Upper lobe of left lung (tissue), 4 donors: ENCODE data around the gene MCF2L2.

ENCODE experiments used
- CTCF ChIP-seq, 6 experiments: fragments of 450-650 bp in 4 of 6; fragments of 200-600 bp in 2 of 6; sonication (generic) in 2 of 6; IDR thresholded peaks; one replicate each; pipeline ENCODE4 v1.5.1; 2016 to 2019; ENCODE audit warnings: antibody characterized with exemption in 6 of 6
- POLR2A ChIP-seq, 4 donors: fragments of 450-650 bp; IDR thresholded peaks; one replicate each; pipeline ENCODE4 v1.5.1; 2016 to 2017; ENCODE audit warnings: antibody characterized with exemption in 4 of 4, mild to moderate bottlenecking in 2 of 4
- POLR2AphosphoS5 ChIP-seq, 2 donors: sonication (generic); formaldehyde crosslinking; IDR thresholded peaks; one replicate each; pipeline ENCODE4 v1.5.1; 2017; ENCODE audit warnings: antibody characterized with exemption in 2 of 2

- TF ChIP-seq CTCF (IDR thresholded peaks at IDR 0.05) (no peak), POLR2AphosphoS5 (IDR thresholded peaks at IDR 0.05) (no peak), POLR2A (IDR thresholded peaks at IDR 0.05) (no peak)
Measured at GRCh38 chr3:183287301-183287971, 141.0 kb downstream of the MCF2L2 start.
